Fibroblast of skin of left quadriceps (primary cell): ENCODE results near the gene KNCN.

Source experiments
- DNase-seq, 2 experiments: peaks; one replicate each; pipeline ENCODE4 v3.0.0-alpha.2; 2013; ENCODE audit warnings: low read depth in 2 of 2

The KNCN gene

GRCh38 chr1:46551597-46552095, at the start of gene KNCN:
Gene KNCN (minus strand): TSS chr1:46551647. CDS start chr1:46551215, 432 bp downstream.
- no peak for DNase-seq

GRCh38 chr1:46599059-46599970, 47.9 kb upstream of the KNCN start:
- no peak for DNase-seq

- no peak for DNase-seq
These were observed 45.4 kb upstream of the KNCN start for GRCh38 chr1:46596846-46597245.

- DNase-seq, result no peak
These were observed 44.6 kb upstream of the KNCN start for GRCh38 chr1:46596036-46596435.

GRCh38 chr1:46595127-46595526, 43.7 kb upstream of the KNCN start:
- no peak for DNase-seq

GRCh38 chr1:46594063-46594462, 42.6 kb upstream of the KNCN start:
- DNase-seq, result no peak

GRCh38 chr1:46592823-46593222, 41.4 kb upstream of the KNCN start:
- no peak for DNase-seq

GRCh38 chr1:46589529-46589928, 38.1 kb upstream of the KNCN start:
- no peak for DNase-seq

- no peak for DNase-seq
These were observed 35.6 kb upstream of the KNCN start for GRCh38 chr1:46587069-46587468.

- no peak for DNase-seq
These were observed 34.0 kb upstream of the KNCN start for GRCh38 chr1:46585312-46585938.

- no peak for DNase-seq
These were observed 32.0 kb upstream of the KNCN start for GRCh38 chr1:46583494-46583893.

GRCh38 chr1:46582972-46583371, 31.5 kb upstream of the KNCN start:
- no peak for DNase-seq

GRCh38 chr1:46581681-46582455, 30.4 kb upstream of the KNCN start:
- DNase-seq, result no peak

GRCh38 chr1:46580140-46580903, 28.9 kb upstream of the KNCN start:
- no peak for DNase-seq

GRCh38 chr1:46577671-46578070, 26.2 kb upstream of the KNCN start:
- DNase-seq, result no peak

- DNase-seq, result no peak
These were observed 25.1 kb upstream of the KNCN start for GRCh38 chr1:46576596-46576995.

GRCh38 chr1:46575778-46576177, 24.3 kb upstream of the KNCN start:
- no peak for DNase-seq

GRCh38 chr1:46575300-46575699, 23.9 kb upstream of the KNCN start:
- DNase-seq, result no peak

- no peak for DNase-seq
These were observed 20.3 kb upstream of the KNCN start for GRCh38 chr1:46571691-46572225.

- DNase-seq, result peak in 1 of 2 experiments; percentile 18
These were observed 18.7 kb upstream of the KNCN start for GRCh38 chr1:46569884-46570725.
